PC-9 (cell line): ENCODE measurements around the gene PHACTR1.

Source experiments
- CTCF ChIP-seq: fragments of 200-600 bp; sonication (generic); conservative IDR thresholded peaks from 2 replicates; pipeline ENCODE4 v1.6.1; 2017; ENCODE audit warnings: mixed run types, antibody characterized with exemption, mild to moderate bottlenecking, moderate library complexity
- EZH2 ChIP-seq: fragments of 200-600 bp; sonication (generic); IDR thresholded peaks from 2 replicates; pipeline ENCODE4 v1.8.0; 2017; ENCODE audit warnings: antibody characterized with exemption, low read depth

DNA sequence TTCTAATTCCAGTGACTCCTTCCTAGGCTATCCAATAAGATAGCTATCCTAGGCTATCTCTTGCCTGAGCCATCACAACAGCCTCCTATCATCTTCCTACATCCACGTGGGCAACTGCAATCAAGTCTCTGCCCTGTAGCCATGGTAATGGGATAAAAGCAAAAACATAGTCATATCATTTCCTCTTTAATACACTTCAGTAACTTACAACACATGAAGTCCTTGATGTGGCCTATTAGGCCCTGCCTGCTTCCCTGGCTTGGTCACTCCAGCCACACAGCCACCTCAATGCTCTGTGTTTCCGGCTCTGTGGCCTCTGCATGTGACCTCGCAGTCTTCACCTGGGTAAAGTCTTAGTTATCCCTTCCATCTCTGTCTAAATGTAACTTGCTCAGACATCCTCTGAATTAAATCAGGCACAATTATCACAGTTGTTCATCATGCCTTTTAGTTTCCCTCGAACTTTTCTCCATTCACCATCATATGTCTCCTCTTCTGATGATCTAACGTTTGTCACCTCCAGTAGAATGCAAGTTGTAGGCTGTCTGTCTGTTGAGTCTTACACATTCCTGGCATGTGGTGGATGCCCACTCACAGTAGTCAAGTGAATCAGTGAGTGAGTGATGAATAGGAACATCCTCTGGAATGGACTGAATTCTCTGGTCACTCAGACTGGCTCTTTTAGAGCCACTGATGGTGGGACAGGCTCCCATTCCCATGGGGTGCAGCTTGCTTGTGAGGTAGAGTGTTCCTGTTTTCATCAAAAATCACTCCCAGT, 382.4 kb downstream of the PHACTR1 start:
- TF ChIP-seq CTCF = no peak
- no peak for TF ChIP-seq EZH2
